Skeletal muscle tissue (tissue), 4 donors: ENCODE measurements around the gene SURF2. TPM values are rescaled to one million over a fixed set of nuclear protein-coding genes. Genes with fewer than 3 reads are reported as not detected.
"Not testable (repeated sequence)": the region's sequence is repeated elsewhere in the genome, so short reads cannot be mapped to it uniquely, and the experiment has no call there.

Source experiments
- H3K27ac ChIP-seq: one replicate; pipeline ENCODE4 v1.7.0; 2013; ENCODE audit warnings: mild to moderate bottlenecking, low read depth, low read length, inconsistent platforms
- H3K27me3 ChIP-seq, 3 donors: one replicate each; pipeline ENCODE4 v1.7.0; 2013; ENCODE audit warnings: low read length in 3 of 3; ENCODE audit not compliant: control insufficient read depth in 3 of 3, insufficient read depth in 3 of 3
- H3K36me3 ChIP-seq, 3 donors: one replicate each; pipeline ENCODE4 v1.7.0; 2013; ENCODE audit warnings: low read length in 3 of 3; ENCODE audit not compliant: control insufficient read depth in 3 of 3, insufficient read depth in 3 of 3
- H3K4me1 ChIP-seq, 3 donors: one replicate each; pipeline ENCODE4 v1.7.0; 2013; ENCODE audit warnings: low read length in 3 of 3, mild to moderate bottlenecking in 3 of 3; ENCODE audit not compliant: control insufficient read depth in 3 of 3, insufficient read depth in 3 of 3
- H3K4me3 ChIP-seq, 3 donors: one replicate each; pipeline ENCODE4 v1.7.0; 2013; ENCODE audit warnings: low read length in 3 of 3
- H3K9ac ChIP-seq, 3 donors: one replicate each; pipeline ENCODE4 v1.7.0; 2013; ENCODE audit warnings: low read length in 3 of 3, mild to moderate bottlenecking in 3 of 3, moderate library complexity in 2 of 3, low read depth in 1 of 3
- H3K9me3 ChIP-seq, 3 donors: one replicate each; pipeline ENCODE4 v1.7.0; 2013; ENCODE audit warnings: low read length in 3 of 3; ENCODE audit not compliant: control insufficient read depth in 3 of 3
- total RNA-seq: library from RNA; depleted of rRNA; stranded (reverse); fragments of >200 nt; gene quantifications from one replicate; pipeline ENCODE4 v1.2.3, GENCODE V29; 2014
- donor health status: Osteomylitis.

The SURF2 gene
- total RNA-seq, 1 donor from 2014 or later = 12.5 TPM

DNA sequence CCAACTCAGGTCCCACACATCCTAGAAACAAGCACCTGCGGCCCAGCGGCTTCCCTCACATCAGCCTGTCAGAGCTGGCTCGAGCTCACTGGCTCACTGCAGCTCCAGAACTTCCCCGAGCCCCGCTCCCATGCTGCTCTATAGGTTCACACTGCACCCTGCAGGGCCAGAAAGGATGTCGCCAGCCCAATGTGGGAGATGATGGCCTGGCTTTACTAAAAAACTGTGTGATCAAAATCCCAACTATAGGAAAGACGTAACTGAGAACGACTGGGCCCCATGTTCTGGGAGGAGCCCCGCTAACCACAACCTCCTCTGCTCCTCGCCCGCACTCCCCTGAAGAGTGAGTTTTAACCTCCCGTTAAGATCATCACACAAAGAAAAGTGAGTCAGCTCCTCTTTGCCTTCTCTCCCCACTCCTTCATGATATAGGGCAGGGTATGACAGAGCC, 14.9 kb downstream of the SURF2 start:
- Histone ChIP-seq H3K9me3 (no peaks in the 10 kb centered on the region), H3K4me3 (peak overlapping the region in 1 of 3 donors; percentile 35), H3K27ac (peak overlapping the region; percentile 36), H3K9ac (peak overlapping the region; percentile 40 to 60 (median 50)), H3K27me3 (no peaks in the 10 kb centered on the region), H3K4me1 (peaks cover 65 to 74% (median 71%) of the 10 kb centered on the region in 3 donors), H3K36me3 (peaks cover 15 to 21% (median 15%) of the 10 kb centered on the region in 3 donors)

DNA sequence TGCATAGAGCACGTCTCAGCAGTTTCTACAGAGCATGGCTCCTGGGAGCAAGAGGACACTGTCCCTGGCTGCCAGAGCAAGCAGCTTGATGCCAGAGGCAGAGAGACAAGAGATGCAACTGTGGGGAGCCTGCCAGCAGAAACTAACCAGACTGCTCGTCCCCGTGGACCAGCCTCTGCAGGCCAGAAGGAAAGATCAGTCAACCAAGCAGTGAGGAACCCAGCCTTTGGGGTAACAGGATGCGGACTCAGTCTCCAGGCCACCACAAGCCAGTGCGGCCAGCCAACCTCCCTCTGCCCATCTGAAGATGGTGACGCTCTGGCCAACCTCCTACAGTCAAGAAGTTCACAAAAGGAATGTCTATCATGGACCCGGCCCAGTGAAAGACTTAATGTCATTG, 15.8 kb downstream of the SURF2 start:
- H3K9me3 ChIP-seq = no peaks in the 10 kb centered on the region
- H3K9ac ChIP-seq = peak overlapping the region in 1 of 3 donors; percentile 60
- no peaks in the 10 kb centered on the region for H3K27me3 ChIP-seq
- peak overlapping the region in 2 of 3 donors; percentile 24 to 27 for H3K4me3 ChIP-seq
- peaks cover 63 to 79% (median 78%) of the 10 kb centered on the region in 3 donors for H3K4me1 ChIP-seq
- peaks cover 7 to 13% (median 7%) of the 10 kb centered on the region in 3 donors for H3K36me3 ChIP-seq
- H3K27ac ChIP-seq = no peak overlapping the region

DNA sequence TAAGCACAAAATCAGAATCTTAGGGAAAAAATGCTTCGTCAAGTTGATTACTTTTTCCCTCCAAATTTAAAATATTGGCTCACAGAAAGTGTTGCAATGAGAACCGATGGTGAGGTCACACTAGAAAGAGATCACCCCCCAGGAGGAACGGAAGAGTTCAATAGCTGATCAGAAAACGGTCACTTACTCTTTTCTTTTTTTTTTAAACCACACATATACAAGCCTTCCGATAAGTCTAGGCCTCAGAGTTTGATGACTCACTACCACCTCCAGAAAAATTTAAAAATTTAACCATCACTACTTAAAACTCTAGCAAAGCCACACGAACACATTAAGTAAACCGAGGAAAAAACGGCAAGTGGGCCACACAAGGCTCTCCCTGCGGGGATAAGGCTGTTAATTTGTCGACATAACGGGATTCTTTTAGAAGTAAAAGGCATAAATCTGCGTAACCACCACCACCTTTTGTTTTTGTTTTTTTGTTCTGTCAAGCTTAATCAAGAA, 18.3 kb downstream of the SURF2 start:
- Histone ChIP-seq H3K27ac (peak overlapping the region; percentile 80), H3K4me1 (peaks cover 40 to 54% (median 53%) of the 10 kb centered on the region in 3 donors)

DNA sequence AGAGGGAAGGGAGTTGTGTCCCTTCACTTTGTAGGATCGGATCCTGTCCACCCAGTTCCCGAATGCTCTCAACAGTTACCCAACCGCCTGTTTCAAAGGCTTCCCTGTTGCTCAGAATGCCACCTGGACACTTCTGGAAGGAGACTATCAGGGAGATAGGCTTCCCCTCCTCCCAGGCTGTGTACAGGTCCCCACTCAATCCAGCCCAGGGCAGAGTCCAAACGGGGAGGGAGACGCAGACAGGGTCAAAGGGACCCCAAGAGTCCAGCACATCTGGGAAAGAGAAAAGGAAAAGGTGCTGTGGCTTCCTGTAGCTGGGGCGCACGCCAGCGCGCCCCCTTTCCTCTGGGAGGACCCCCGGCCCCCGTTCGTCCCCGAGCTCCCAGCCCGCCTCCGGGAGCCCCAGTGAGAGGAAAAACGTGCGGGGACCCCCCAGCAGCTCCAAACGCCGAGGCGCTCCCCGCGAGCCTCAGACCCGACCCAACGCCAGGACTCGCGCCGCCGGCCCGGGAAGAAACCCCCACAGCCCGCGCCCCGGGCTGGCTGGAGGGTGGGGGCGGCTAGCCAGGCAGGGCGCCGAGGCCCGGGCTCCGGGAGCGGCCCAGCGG, 18.9 kb downstream of the SURF2 start:
- Histone ChIP-seq H3K36me3 (peaks cover 4 to 8% (median 5%) of the 10 kb centered on the region in 3 donors), H3K4me1 (peaks cover 38 to 48% (median 48%) of the 10 kb centered on the region in 3 donors), H3K27ac (peak overlapping the region; percentile 80), H3K27me3 (no peaks in the 10 kb centered on the region), H3K9me3 (no peaks in the 10 kb centered on the region), H3K9ac (peak overlapping the region; percentile 92 to 94 (median 94)), H3K4me3 (peak overlapping the region; percentile 79 to 91 (median 85))

More for the DNA sequence above, 18.3 kb downstream of the SURF2 start:
- no peaks in the 10 kb centered on the region for H3K9me3 ChIP-seq
- H3K36me3 ChIP-seq = peaks cover 5 to 11% (median 7%) of the 10 kb centered on the region in 3 donors
- no peaks in the 10 kb centered on the region for H3K27me3 ChIP-seq
- H3K9ac ChIP-seq = peak overlapping the region; percentile 92 to 94 (median 94)
- peak overlapping the region; percentile 79 to 91 (median 85) for H3K4me3 ChIP-seq

DNA sequence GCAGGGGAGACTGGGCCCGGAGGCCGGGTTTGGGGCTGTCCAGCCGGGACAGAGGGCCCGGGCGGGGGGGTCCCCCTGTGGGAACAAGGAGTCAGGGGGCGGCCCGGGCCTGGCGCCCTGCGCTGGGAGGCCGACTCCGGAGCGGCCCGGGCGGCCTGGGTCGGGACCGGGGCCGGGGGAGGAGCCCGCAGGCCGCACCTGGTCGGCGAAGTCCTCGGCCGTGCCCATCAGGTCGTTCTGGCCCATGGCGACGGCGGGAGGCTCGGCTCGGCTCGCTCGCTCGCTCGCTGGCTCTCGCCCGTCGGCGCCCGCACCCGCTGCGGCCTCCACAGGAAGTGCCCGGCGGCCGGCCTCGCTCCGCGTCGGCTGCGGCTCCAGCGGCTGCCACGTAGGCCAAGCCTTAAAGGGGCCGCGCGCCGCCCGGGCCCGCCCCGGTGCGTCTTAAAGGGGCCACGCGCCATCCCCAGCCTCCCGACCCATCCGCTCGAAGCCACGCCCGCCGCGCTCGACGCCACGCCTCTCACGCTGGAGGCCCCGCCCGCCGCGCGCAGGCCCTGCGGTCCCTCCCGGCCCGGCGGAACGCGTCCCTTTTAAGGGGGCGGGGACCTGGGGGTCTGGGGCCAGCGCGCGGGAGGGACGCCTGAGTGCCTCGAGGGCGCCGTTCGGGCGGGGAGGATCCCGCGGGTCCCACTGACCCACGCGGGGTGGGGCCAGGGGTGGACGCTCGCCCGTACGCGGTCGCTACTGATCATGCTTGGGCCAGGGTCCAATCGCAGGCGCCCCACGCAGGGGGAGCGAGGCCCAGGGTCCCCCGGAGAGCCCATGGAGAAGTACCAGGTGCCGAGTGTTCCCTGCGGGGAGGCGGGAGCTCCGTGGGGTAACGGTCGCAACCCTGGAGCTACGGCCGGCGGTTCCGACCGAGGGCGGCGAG, 19.6 kb downstream of the SURF2 start, which contains the start of the genes STKLD1 and SURF4:
TSS of gene STKLD1 (plus strand) at position 643 of the 931 bp plus-strand sequence. CDS start at position 751, 108 bp downstream.
TSS of gene SURF4 (minus strand) at position 337 of the 931 bp plus-strand sequence. CDS start at position 246, 91 bp downstream.
- no peaks in the 10 kb centered on the region for H3K9me3 ChIP-seq
- peak within 1 kb of the TSS; percentile 92 to 94 (median 94) for H3K9ac ChIP-seq
- H3K27ac ChIP-seq = peak within 1 kb of the TSS; percentile 80
- peak within 1 kb of the TSS; percentile 80 to 91 (median 85) for H3K4me3 ChIP-seq
- H3K36me3 ChIP-seq = peaks cover 0 to 4% (median 0%) of the 10 kb centered on the region in 3 donors
- H3K4me1 ChIP-seq = peaks cover 30 to 40% (median 40%) of the 10 kb centered on the region in 3 donors
- no peaks in the 10 kb centered on the region for H3K27me3 ChIP-seq

DNA sequence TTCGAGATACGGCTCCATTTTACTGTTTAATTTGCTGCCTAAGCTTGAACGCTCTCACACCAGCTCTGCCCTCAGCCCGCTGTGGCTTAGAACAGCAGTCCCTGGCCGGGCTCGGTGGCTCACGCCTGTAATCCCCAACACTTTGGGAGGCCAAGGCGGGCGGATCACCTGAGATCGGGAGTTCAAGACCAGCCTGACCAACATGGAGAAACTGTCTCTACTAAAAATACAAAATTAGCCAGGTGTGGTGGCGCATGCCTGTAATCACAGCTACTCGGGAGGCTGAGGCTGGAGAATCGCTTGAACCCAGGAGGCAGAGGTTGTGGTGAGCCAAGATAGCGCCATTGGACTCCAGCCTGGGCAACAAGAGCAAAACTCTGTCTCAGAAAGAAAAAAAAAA, 20.9 kb downstream of the SURF2 start:
- not testable (repeated sequence) for H3K9ac ChIP-seq, H3K4me3 ChIP-seq, H3K9me3 ChIP-seq, H3K27ac ChIP-seq, H3K27me3 ChIP-seq, H3K36me3 ChIP-seq
- peaks cover 17 to 28% (median 27%) of the 10 kb centered on the region in 3 donors for H3K4me1 ChIP-seq

DNA sequence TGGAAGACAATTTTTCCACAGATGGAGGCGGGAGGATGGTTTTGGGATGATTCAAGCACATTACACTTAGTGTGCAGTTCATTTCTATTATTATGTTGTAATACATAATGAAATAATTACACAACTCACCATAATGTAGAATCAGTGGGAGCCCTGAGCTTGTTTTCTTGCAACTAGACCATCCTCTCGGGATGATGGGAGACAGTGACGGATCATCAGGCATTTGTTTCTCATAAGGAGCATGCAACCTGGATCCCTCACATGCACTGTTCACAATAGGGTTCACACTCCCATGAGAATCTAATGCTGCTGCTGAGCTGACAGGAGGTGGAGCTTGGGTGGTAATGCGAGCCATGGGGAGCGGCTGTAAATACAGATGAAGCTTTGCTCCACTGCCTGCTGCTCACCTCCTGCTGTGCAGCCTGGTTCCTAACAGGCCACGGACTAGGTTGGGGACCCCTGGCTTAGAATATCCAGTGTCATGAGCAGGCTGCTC, 21.4 kb downstream of the SURF2 start:
- H3K27me3 ChIP-seq = no peaks in the 10 kb centered on the region
- H3K36me3 ChIP-seq = peaks cover 0 to under 1% (median 0%) of the 10 kb centered on the region in 3 donors
- no peak overlapping the region for H3K9ac ChIP-seq
- no peak overlapping the region for H3K4me3 ChIP-seq
- H3K27ac ChIP-seq = no peak overlapping the region
- peaks cover 12 to 23% (median 22%) of the 10 kb centered on the region in 3 donors for H3K4me1 ChIP-seq
- no peaks in the 10 kb centered on the region for H3K9me3 ChIP-seq

DNA sequence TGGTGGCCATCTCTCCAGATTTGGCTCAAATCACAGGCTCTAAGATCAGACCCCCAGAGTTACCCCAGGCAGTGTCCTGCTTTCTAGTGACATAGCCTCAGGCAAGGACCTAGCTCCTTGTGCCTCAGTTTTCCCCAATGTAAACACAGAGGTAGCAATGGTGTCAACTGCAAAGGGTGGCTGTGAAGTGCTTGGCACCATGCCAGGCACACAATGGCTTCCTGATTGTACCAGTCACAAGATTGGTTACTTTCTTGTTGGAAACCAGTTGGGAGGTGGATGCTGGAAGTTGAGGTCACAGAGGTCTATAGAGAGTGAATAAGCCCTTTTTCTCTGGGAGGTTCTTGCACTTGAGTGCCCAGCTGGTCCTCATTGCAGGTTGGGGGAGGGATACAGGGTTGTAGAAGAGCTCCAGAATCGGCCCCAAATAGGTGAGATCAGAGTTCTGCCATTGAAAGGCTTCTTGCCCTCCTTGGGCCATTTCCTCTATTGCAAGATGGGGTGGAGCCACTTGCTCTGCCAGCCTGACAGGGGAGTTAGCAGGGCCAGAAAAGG, 22.1 kb downstream of the SURF2 start:
- Histone ChIP-seq H3K9ac (no peak overlapping the region), H3K27me3 (no peaks in the 10 kb centered on the region), H3K36me3 (no peaks in the 10 kb centered on the region), H3K9me3 (no peaks in the 10 kb centered on the region), H3K27ac (no peak overlapping the region), H3K4me3 (no peak overlapping the region), H3K4me1 (peaks cover 8 to 17% (median 17%) of the 10 kb centered on the region in 3 donors)
